Endothelial cell of umbilical vein (primary cell): ENCODE data around the gene NPM3. TPM values are rescaled to one million over a fixed set of nuclear protein-coding genes. Genes with fewer than 3 reads are reported as not detected.

ENCODE experiments used
- BruUV-seq: library from RNA; stranded (reverse); fragments of 400-500 nt; replicated peaks from 2 replicates; lab custom pipeline; 2021; lab: Mats Ljungman, UMichigan
- CTCF ChIA-PET: fragments of 300-600, 350-600 bp; sonication (Branson Sonifier 250); formaldehyde crosslinking; loops from one replicate; lab custom pipeline; 2021; ENCODE audit warnings: antibody characterized with exemption, inconsistent platforms; lab: Charles Lee
- POLR2A ChIA-PET: fragments of 300-600, 350-600 bp; sonication (Branson Sonifier 250); formaldehyde crosslinking; loops from one replicate; lab custom pipeline; 2021; ENCODE audit warnings: antibody characterized with exemption, inconsistent platforms; lab: Charles Lee
- DNase-seq: peaks from one replicate; pipeline ENCODE4 v3.0.0-alpha.2; 2011; ENCODE audit warnings: low read depth, low spot score
- FAIRE-seq: peaks from 2 replicates; lab custom pipeline; 2011; peaks lifted over from hg19 to GRCh38; lab: Jason Lieb, UNC
- H2AFZ ChIP-seq: 2 replicates; pipeline ENCODE4 v1.6.0; 2012; ENCODE audit warnings: low read depth, low read length, control low read depth, inconsistent platforms
- H3K27ac ChIP-seq: 2 replicates; pipeline ENCODE4 v1.5.1; 2011; ENCODE audit warnings: low read depth, mild to moderate bottlenecking, control low read depth, low read length, moderate library complexity; ENCODE audit not compliant: insufficient read depth
- H3K27me3 ChIP-seq, 2 experiments: 2 replicates each; pipeline versions ENCODE4 v1.6.0 to v1.6.1; 2011; ENCODE audit warnings: low read length in 2 of 2, mixed read lengths in 1 of 2; ENCODE audit not compliant: control insufficient read depth in 2 of 2, insufficient read depth in 2 of 2
- H3K36me3 ChIP-seq, 2 experiments: 2 replicates in 1 of 2; 3 replicates in 1 of 2; pipeline ENCODE4 v1.5.1; 2011; ENCODE audit warnings: low read length in 2 of 2, mild to moderate bottlenecking in 1 of 2, moderate library complexity in 1 of 2; ENCODE audit not compliant: control insufficient read depth in 2 of 2, insufficient read depth in 2 of 2; ENCODE audit errors: extremely low read depth in 1 of 2
- H3K4me1 ChIP-seq: 3 replicates; pipeline ENCODE4 v1.5.1; 2011; ENCODE audit warnings: mild to moderate bottlenecking, low read length; ENCODE audit not compliant: control insufficient read depth, insufficient read depth; ENCODE audit errors: extremely low read depth
- H3K4me2 ChIP-seq: 2 replicates; pipeline ENCODE4 v1.6.1; 2011; ENCODE audit warnings: low read length, control low read depth, mixed read lengths; ENCODE audit not compliant: insufficient read depth
- H3K4me3 ChIP-seq, 3 experiments: fragments of 200-600 bp in 1 of 3; sonication (generic), shearing (Covaris generic) in 1 of 3; replicated peaks in 1 of 3; 2 replicates each; pipeline ENCODE4 v1.5.1; 2011 to 2016; ENCODE audit warnings: control low read depth in 3 of 3, low read length in 3 of 3, mild to moderate bottlenecking in 2 of 3, inconsistent platforms in 1 of 3, low read depth in 1 of 3, moderate library complexity in 1 of 3; ENCODE audit not compliant: insufficient read depth in 1 of 3
- H3K79me2 ChIP-seq: 2 replicates; pipeline ENCODE4 v1.6.0; 2012; ENCODE audit warnings: low read length, inconsistent platforms; ENCODE audit not compliant: control insufficient read depth, insufficient read depth
- H3K9ac ChIP-seq: replicated peaks from 2 replicates; pipeline ENCODE3; 2011; ENCODE audit warnings: low read length, control low read depth; ENCODE audit not compliant: insufficient read depth; ENCODE audit errors: extremely low read depth
- H3K9me1 ChIP-seq: replicated peaks from 3 replicates; pipeline ENCODE4 v1.6.0; 2011; ENCODE audit warnings: mild to moderate bottlenecking, low read length; ENCODE audit not compliant: control insufficient read depth, insufficient read depth; ENCODE audit errors: extremely low read depth
- H3K9me3 ChIP-seq: replicated peaks from 2 replicates; pipeline ENCODE4 v1.5.1; 2012; ENCODE audit warnings: low read length, inconsistent platforms; ENCODE audit not compliant: control insufficient read depth, insufficient read depth
- H4K20me1 ChIP-seq: replicated peaks from 2 replicates; pipeline ENCODE3; 2011; ENCODE audit warnings: mild to moderate bottlenecking, low read length; ENCODE audit not compliant: control insufficient read depth, insufficient read depth; ENCODE audit errors: extremely low read depth
- EZH2 ChIP-seq: IDR thresholded peaks from 2 replicates; pipeline ENCODE4 v1.6.1; 2012; ENCODE audit warnings: borderline replicate concordance, low read depth, mild to moderate bottlenecking, moderate library complexity, low read length, inconsistent platforms; ENCODE audit not compliant: severe bottlenecking
- FOS ChIP-seq: IDR thresholded peaks from 2 replicates; pipeline ENCODE4 v1.6.1; 2011; ENCODE audit warnings: mild to moderate bottlenecking, low read length, moderate library complexity, borderline replicate concordance; ENCODE audit not compliant: insufficient read depth
- GATA2 ChIP-seq: IDR thresholded peaks from 2 replicates; pipeline ENCODE4 v1.7.0; 2011; ENCODE audit warnings: low read depth, mild to moderate bottlenecking, moderate library complexity, mixed read lengths, low read length; ENCODE audit not compliant: insufficient read length, insufficient read depth
- JUN ChIP-seq: IDR thresholded peaks from 2 replicates; pipeline ENCODE4 v1.6.1; 2011; ENCODE audit warnings: borderline replicate concordance, low read depth; ENCODE audit not compliant: insufficient read length, insufficient read depth
- MYC ChIP-seq: IDR thresholded peaks from one replicate; pipeline ENCODE4 v1.6.1; 2011; ENCODE audit warnings: mild to moderate bottlenecking, low read depth, low read length
- POLR2A ChIP-seq: IDR thresholded peaks from 2 replicates; pipeline ENCODE4 v1.6.1; 2012; ENCODE audit warnings: low read depth, mild to moderate bottlenecking, control low read depth, low read length
- POLR2AphosphoS5 ChIP-seq: IDR thresholded peaks from 2 replicates; pipeline ENCODE4 v1.6.1; 2012; ENCODE audit warnings: low read depth, mild to moderate bottlenecking, control low read depth, low read length, moderate library complexity; ENCODE audit not compliant: insufficient read depth
- dilution Hi-C: fragments of 300-500 bp; cut with MboI; formaldehyde crosslinking; loops from one replicate; pipeline ENCODE4 v1.15.0; 2019; ENCODE audit warnings: low sequenced_read_pairs; ENCODE audit not compliant: extremely low pct_ligation_motif_present
- intact Hi-C: fragments of 100-400 bp; cut with micrococcal nuclease; formaldehyde crosslinking; loops from one replicate; pipeline ENCODE4 v1.10.0; 2022
- polyA plus RNA-seq, 4 experiments: library from polyadenylated mRNA; depleted of rRNA in 3 of 4; stranded (reverse) in 3 of 4; unstranded in 1 of 4; fragments of >200 nt; gene quantifications; 2 replicates each; pipeline versions ENCODE4 v1.2.1 to v1.2.3, GENCODE V29; 2011 to 2012; ENCODE audit warnings: missing spikeins in 1 of 4
- total RNA-seq: library from RNA; stranded (reverse); gene quantifications from 2 replicates; pipeline ENCODE4 v1.2.3, GENCODE V29; 2021
- TF ChIP-seq, protein P1 (sequence below): IDR thresholded peaks from 2 replicates; pipeline ENCODE4 v1.6.1; 2011; ENCODE audit not compliant: insufficient read depth, insufficient read length
- TF ChIP-seq, protein P2 (sequence below), 2 donors: IDR thresholded peaks; 1 replicate in 1 of 2; 2 replicates in 1 of 2; pipeline ENCODE4 v1.5.1; 2011; ENCODE audit warnings: low read length in 2 of 2, mild to moderate bottlenecking in 2 of 2, moderate library complexity in 2 of 2, control low read depth in 1 of 2, inconsistent platforms in 1 of 2, low read depth in 1 of 2; ENCODE audit not compliant: insufficient read depth in 1 of 2; ENCODE audit errors: extremely low read depth in 1 of 2

The NPM3 gene
- total and polyA plus RNA-seq, 2 donors (not counting 3 experiments of a cell fraction or from before 2014, with no cell fraction given) = 55.4 to 71.3 TPM

DNA sequence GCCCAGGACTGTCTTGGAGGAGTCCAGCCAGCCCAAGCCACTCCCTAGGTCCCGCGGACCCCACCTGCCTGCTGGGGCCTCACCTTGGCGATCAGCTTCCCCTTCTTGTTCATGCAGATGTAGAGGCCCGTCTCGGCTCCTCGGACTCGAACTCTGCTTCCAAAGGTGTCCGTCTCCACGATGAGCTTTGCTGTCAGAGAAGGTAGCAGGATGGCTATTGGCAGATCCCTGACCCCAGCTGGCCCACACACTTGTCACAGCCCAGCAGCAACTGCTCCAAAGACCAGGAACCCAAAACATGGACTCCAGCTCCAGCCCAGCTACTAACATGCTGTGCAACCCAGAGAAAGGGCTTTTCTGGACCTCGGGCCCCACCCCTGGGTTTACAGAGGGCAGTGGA, 11.9 kb downstream of the NPM3 start:
- ChIA-PET POLR2A (no interaction called here), CTCF (interaction anchor here (0.8 to 3.5 kb wide), 5 partner anchors 10 to 557 kb away, joined by 4 to 19 read pairs (median 5); partner anchors contain the start of gene NPM3)
- dilution Hi-C loops (no loop called here), intact Hi-C loops (no loop called here)
- Histone ChIP-seq H3K9me3 (no peaks in the 10 kb centered on the region), H3K9ac (no peak overlapping the region), H3K4me3 (no peak overlapping the region), H3K9me1 (no peaks in the 10 kb centered on the region), H4K20me1 (no peaks in the 10 kb centered on the region), H2AFZ (no peak overlapping the region), H3K36me3 (no peaks in the 10 kb centered on the region), H3K27ac (no peak overlapping the region), H3K27me3 (peaks cover 74 to 75% of the 10 kb centered on the region in 2 experiments), H3K79me2 (no peaks in the 10 kb centered on the region), H3K4me2 (no peak overlapping the region), H3K4me1 (no peaks in the 10 kb centered on the region)
- BruUV-seq = no TSS peak
- DNase-seq = no peak
- TF ChIP-seq, protein P1, sequence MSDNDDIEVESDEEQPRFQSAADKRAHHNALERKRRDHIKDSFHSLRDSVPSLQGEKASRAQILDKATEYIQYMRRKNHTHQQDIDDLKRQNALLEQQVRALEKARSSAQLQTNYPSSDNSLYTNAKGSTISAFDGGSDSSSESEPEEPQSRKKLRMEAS = no peak
- TF ChIP-seq POLR2A (no peak), JUN (no peak), MYC (no peak), FOS (no peak), EZH2 (no peak), GATA2 (no peak), POLR2AphosphoS5 (no peak)
- TF ChIP-seq, protein P2, sequence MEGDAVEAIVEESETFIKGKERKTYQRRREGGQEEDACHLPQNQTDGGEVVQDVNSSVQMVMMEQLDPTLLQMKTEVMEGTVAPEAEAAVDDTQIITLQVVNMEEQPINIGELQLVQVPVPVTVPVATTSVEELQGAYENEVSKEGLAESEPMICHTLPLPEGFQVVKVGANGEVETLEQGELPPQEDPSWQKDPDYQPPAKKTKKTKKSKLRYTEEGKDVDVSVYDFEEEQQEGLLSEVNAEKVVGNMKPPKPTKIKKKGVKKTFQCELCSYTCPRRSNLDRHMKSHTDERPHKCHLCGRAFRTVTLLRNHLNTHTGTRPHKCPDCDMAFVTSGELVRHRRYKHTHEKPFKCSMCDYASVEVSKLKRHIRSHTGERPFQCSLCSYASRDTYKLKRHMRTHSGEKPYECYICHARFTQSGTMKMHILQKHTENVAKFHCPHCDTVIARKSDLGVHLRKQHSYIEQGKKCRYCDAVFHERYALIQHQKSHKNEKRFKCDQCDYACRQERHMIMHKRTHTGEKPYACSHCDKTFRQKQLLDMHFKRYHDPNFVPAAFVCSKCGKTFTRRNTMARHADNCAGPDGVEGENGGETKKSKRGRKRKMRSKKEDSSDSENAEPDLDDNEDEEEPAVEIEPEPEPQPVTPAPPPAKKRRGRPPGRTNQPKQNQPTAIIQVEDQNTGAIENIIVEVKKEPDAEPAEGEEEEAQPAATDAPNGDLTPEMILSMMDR (IDR thresholded peaks at IDR 0.05; ENCODE audit: extremely low read depth in 1 of 2, insufficient read depth in 1 of 2, low read depth in 1 of 2, low read length in 2 of 2) = no peak
- no peak for FAIRE-seq
